CD4-positive, alpha-beta T cell (primary cell): ENCODE measurements around the gene ETFDH. TPM values are rescaled to one million over a fixed set of nuclear protein-coding genes. Genes with fewer than 3 reads are reported as not detected.
"Not testable (repeated sequence)": the region's sequence is repeated elsewhere in the genome, so short reads cannot be mapped to it uniquely, and the experiment has no call there.

Experiments used
- ATAC-seq: fragments of 200-7000 bp; cut with Tn5 transposase; one replicate; pipeline ENCODE4 v1.10.0; 2022; ENCODE audit warnings: mild to moderate bottlenecking; ENCODE audit not compliant: poor library complexity
- CTCF ChIA-PET: fragments of 350-600 bp; sonication (Branson Sonifier 250); formaldehyde crosslinking; loops from one replicate; lab custom pipeline; 2021; ENCODE audit warnings: antibody characterized with exemption, inconsistent platforms; lab: Charles Lee
- POLR2A ChIA-PET: fragments of 350-600 bp; sonication (Branson Sonifier 250); formaldehyde crosslinking; loops from one replicate; lab custom pipeline; 2021; ENCODE audit warnings: antibody characterized with exemption, inconsistent platforms; lab: Charles Lee
- DNase-seq, 14 experiments: peaks; one replicate each; pipeline ENCODE4 v3.0.0-alpha.2; 2013 to 2020; ENCODE audit warnings: mixed read lengths in 2 of 14
- H3K27ac ChIP-seq, 2 donors: one replicate each; pipeline versions ENCODE4 v1.5.1 to v1.7.0; 2013; ENCODE audit warnings: low read length in 2 of 2, low read depth in 1 of 2, mild to moderate bottlenecking in 1 of 2
- H3K27me3 ChIP-seq, 2 experiments: 1 replicate in 1 of 2; 2 replicates in 1 of 2; pipeline versions ENCODE4 v1.6.1 to v1.7.0; 2013; ENCODE audit warnings: low read length in 2 of 2, control low read depth in 1 of 2, mild to moderate bottlenecking in 1 of 2, moderate library complexity in 1 of 2; ENCODE audit not compliant: insufficient read depth in 2 of 2, control insufficient read depth in 1 of 2
- H3K36me3 ChIP-seq: one replicate; pipeline ENCODE4 v1.6.1; 2013; ENCODE audit warnings: low read length, control low read depth; ENCODE audit not compliant: insufficient read depth
- H3K4me1 ChIP-seq: one replicate; pipeline ENCODE4 v1.6.1; 2013; ENCODE audit warnings: low read length, control low read depth; ENCODE audit not compliant: insufficient read depth
- H3K4me3 ChIP-seq: one replicate; pipeline ENCODE4 v1.5.1; 2013; ENCODE audit warnings: mild to moderate bottlenecking, low read length, moderate library complexity
- H3K9me3 ChIP-seq, 2 experiments: 1 replicate in 1 of 2; 2 replicates in 1 of 2; pipeline versions ENCODE4 v1.6.1 to v1.7.0; 2013; ENCODE audit warnings: low read length in 2 of 2, mild to moderate bottlenecking in 2 of 2, control low read depth in 1 of 2, moderate library complexity in 1 of 2; ENCODE audit not compliant: control insufficient read depth in 1 of 2, insufficient read depth in 1 of 2
- H3K27ac Mint-ChIP-seq: one replicate; pipeline ENCODE4 v1.8.0; 2020; ENCODE audit warnings: mixed read lengths
- H3K27me3 Mint-ChIP-seq: one replicate; pipeline ENCODE4 v1.8.0; 2021; ENCODE audit warnings: mixed read lengths
- H3K36me3 Mint-ChIP-seq: one replicate; pipeline ENCODE4 v1.8.0; 2021; ENCODE audit warnings: low read depth, mixed read lengths
- H3K4me1 Mint-ChIP-seq: one replicate; pipeline ENCODE4 v1.8.0; 2021; ENCODE audit warnings: low read depth, mixed read lengths
- H3K4me3 Mint-ChIP-seq: one replicate; pipeline ENCODE4 v1.8.0; 2020; ENCODE audit warnings: mild to moderate bottlenecking, mixed read lengths
- H3K9me3 Mint-ChIP-seq: one replicate; pipeline ENCODE4 v1.8.0; 2020; ENCODE audit warnings: mixed read lengths
- intact Hi-C, 2 experiments: fragments of 100-400 bp; cut with DNase I in 1 of 2; cut with micrococcal nuclease in 1 of 2; formaldehyde crosslinking; loops; one replicate each; pipeline versions ENCODE4 v1.15.1 to v1.9.0; 2023 to 2025; cut with DNase I, micrococcal nuclease
- total RNA-seq, 174 experiments: library from RNA in 2 of 174; stranded (reverse) in 2 of 174; gene quantifications; one replicate each; pipeline ENCODE4 v1.2.3 and lab custom pipeline; 2021 to 2026
- TF ChIP-seq, protein P1 (sequence below): fragments of 200-600 bp; IDR thresholded peaks from one replicate; pipeline ENCODE4 v1.8.0; 2022; ENCODE audit warnings: antibody characterized with exemption, mild to moderate bottlenecking

Gene ETFDH
- total RNA-seq, 2 experiments from 2014 or later = 12.7 to 13.1 TPM

- H3K4me1 Mint-ChIP-seq = peaks cover 11% of the 10 kb centered on the region
- ATAC-seq (no peak), DNase-seq (no peak)
- POLR2A ChIA-PET = no interaction called here
- TF ChIP-seq, protein P1, sequence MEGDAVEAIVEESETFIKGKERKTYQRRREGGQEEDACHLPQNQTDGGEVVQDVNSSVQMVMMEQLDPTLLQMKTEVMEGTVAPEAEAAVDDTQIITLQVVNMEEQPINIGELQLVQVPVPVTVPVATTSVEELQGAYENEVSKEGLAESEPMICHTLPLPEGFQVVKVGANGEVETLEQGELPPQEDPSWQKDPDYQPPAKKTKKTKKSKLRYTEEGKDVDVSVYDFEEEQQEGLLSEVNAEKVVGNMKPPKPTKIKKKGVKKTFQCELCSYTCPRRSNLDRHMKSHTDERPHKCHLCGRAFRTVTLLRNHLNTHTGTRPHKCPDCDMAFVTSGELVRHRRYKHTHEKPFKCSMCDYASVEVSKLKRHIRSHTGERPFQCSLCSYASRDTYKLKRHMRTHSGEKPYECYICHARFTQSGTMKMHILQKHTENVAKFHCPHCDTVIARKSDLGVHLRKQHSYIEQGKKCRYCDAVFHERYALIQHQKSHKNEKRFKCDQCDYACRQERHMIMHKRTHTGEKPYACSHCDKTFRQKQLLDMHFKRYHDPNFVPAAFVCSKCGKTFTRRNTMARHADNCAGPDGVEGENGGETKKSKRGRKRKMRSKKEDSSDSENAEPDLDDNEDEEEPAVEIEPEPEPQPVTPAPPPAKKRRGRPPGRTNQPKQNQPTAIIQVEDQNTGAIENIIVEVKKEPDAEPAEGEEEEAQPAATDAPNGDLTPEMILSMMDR = no peak
- CTCF ChIA-PET = no interaction called here
- H3K9me3 Mint-ChIP-seq = no peaks in the 10 kb centered on the region
- H3K4me3 Mint-ChIP-seq = no peak overlapping the region
- no peak overlapping the region for H3K4me3 ChIP-seq
- no peaks in the 10 kb centered on the region for H3K36me3 ChIP-seq
- no peaks in the 10 kb centered on the region for H3K4me1 ChIP-seq
- peaks cover 15% of the 10 kb centered on the region for H3K27me3 Mint-ChIP-seq
- no peaks in the 10 kb centered on the region for H3K36me3 Mint-ChIP-seq
- no peak overlapping the region for H3K27ac Mint-ChIP-seq
- intact Hi-C loops = no loop called here
- no peak overlapping the region for H3K27ac ChIP-seq
- peaks cover 0 to 4% of the 10 kb centered on the region in 2 experiments for H3K9me3 ChIP-seq
- no peaks in the 10 kb centered on the region for H3K27me3 ChIP-seq
Measured at GRCh38 chr4:158656439-158656838, 15.7 kb upstream of the ETFDH start.

DNA sequence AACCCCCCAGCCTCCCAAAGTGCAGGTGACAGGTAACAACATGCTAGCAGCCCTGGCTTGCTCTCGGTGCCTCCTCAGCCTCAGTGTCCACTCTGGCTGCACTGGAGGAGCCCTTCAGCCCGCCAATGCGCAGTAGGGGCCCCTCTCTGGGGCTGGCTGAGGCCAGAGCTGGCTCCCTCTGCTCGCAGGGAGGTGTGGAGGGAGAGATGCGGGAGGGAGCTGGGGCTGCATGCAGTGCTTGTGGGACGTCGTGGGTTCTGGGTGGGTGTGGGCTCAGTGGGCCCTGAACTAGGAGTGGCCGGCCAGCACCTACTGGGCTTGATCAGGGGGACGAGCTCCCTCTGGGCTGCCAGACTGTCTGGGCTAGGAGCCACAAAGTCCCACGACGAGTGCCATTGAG, 14.8 kb upstream of the ETFDH start:
- Mint-ChIP-seq H3K27me3 (peaks cover 15% of the 10 kb centered on the region), H3K4me3 (no peak overlapping the region), H3K36me3 (no peaks in the 10 kb centered on the region), H3K4me1 (peaks cover 9% of the 10 kb centered on the region), H3K27ac (no peak overlapping the region), H3K9me3 (no peaks in the 10 kb centered on the region)
- ChIA-PET POLR2A (no interaction called here), CTCF (no interaction called here)
- DNase-seq (no peak), ATAC-seq (no peak)
- Histone ChIP-seq H3K9me3 (peaks cover 0 to 4% of the 10 kb centered on the region in 2 experiments), H3K36me3 (no peaks in the 10 kb centered on the region), H3K27ac (no peak overlapping the region), H3K27me3 (no peaks in the 10 kb centered on the region), H3K4me3 (no peak overlapping the region), H3K4me1 (no peaks in the 10 kb centered on the region)
- intact Hi-C loops = no loop called here
- TF ChIP-seq, protein P1 = no peak

GRCh38 chr4:158663255-158663654, 8.8 kb upstream of the ETFDH start:
- intact Hi-C loops, H3K4me1 ChIP-seq, CTCF ChIA-PET, H3K36me3 Mint-ChIP-seq, H3K4me3 Mint-ChIP-seq, H3K27ac Mint-ChIP-seq, H3K4me1 Mint-ChIP-seq, H3K36me3 ChIP-seq, H3K27ac ChIP-seq, POLR2A ChIA-PET, H3K9me3 Mint-ChIP-seq, ATAC-seq, H3K27me3 ChIP-seq, H3K4me3 ChIP-seq, H3K9me3 ChIP-seq: not testable (repeated sequence)
- H3K27me3 Mint-ChIP-seq = peaks cover 10% of the 10 kb centered on the region
- DNase-seq = peak in 2 of 14 experiments; percentile 16 to 20

- H3K36me3 Mint-ChIP-seq, CTCF ChIA-PET, DNase-seq, H3K4me3 ChIP-seq, H3K27ac ChIP-seq, H3K27ac Mint-ChIP-seq, H3K4me1 ChIP-seq, H3K9me3 ChIP-seq, H3K4me1 Mint-ChIP-seq, H3K36me3 ChIP-seq, H3K9me3 Mint-ChIP-seq, POLR2A ChIA-PET, ATAC-seq, H3K27me3 ChIP-seq, H3K4me3 Mint-ChIP-seq, intact Hi-C loops: not testable (repeated sequence)
- H3K27me3 Mint-ChIP-seq = peaks cover 10% of the 10 kb centered on the region
Measured at GRCh38 chr4:158663707-158664625, 8.1 kb upstream of the ETFDH start.
